Measurements from ENCODE around the gene TAF11L6.
"Not testable (repeated sequence)": the region's sequence is repeated elsewhere in the genome, so short reads cannot be mapped to it uniquely, and the experiment has no call there.

The TAF11L6 gene

GRCh38 chr5:17528369-17528768, at the start of gene TAF11L6:
Gene TAF11L6, plus strand, starts transcription at chr5:17528669.
- not testable (repeated sequence) for DNase-seq

GRCh38 chr5:17481378-17481777, 47.1 kb upstream of the TAF11L6 start:
- DNase-seq = no peak

GRCh38 chr5:17482790-17483189, 45.7 kb upstream of the TAF11L6 start:
- no peak for DNase-seq

- not testable (repeated sequence) for DNase-seq
Observed at GRCh38 chr5:17486464-17487173, 41.9 kb upstream of the TAF11L6 start.

- no peak for DNase-seq
Observed at GRCh38 chr5:17487174-17487512, 41.3 kb upstream of the TAF11L6 start.

GRCh38 chr5:17491257-17491656, 37.2 kb upstream of the TAF11L6 start:
- DNase-seq = not testable (repeated sequence)

- no peak for DNase-seq
Observed at GRCh38 chr5:17492770-17493169, 35.7 kb upstream of the TAF11L6 start.

- no peak for DNase-seq
Observed at GRCh38 chr5:17497446-17497845, 31.0 kb upstream of the TAF11L6 start.

GRCh38 chr5:17497931-17498330, 30.5 kb upstream of the TAF11L6 start, which contains the start of gene TAF11L2:
Gene TAF11L2, plus strand, starts transcription at chr5:17498231.
- not testable (repeated sequence) for DNase-seq

GRCh38 chr5:17511775-17512325, 16.6 kb upstream of the TAF11L6 start:
- no peak for DNase-seq

GRCh38 chr5:17517526-17517925, 10.9 kb upstream of the TAF11L6 start:
- not testable (repeated sequence) for DNase-seq

- not testable (repeated sequence) for DNase-seq
Observed at GRCh38 chr5:17518067-17518466, 10.4 kb upstream of the TAF11L6 start, which contains the start of gene TAF11L3. Gene TAF11L3, plus strand, starts transcription at chr5:17518367.

- not testable (repeated sequence) for DNase-seq
Observed at GRCh38 chr5:17519508-17519907, 9.0 kb upstream of the TAF11L6 start.

GRCh38 chr5:17521501-17521900, 7.0 kb upstream of the TAF11L6 start, which contains the start of gene TAF11L4:
Gene TAF11L4, plus strand, starts transcription at chr5:17521801.
- not testable (repeated sequence) for DNase-seq

GRCh38 chr5:17524935-17525334, 3.5 kb upstream of the TAF11L6 start, which contains the start of gene TAF11L5:
Gene TAF11L5, plus strand, starts transcription at chr5:17525235.
- not testable (repeated sequence) for DNase-seq

GRCh38 chr5:17526504-17526903, 2.0 kb upstream of the TAF11L6 start:
- not testable (repeated sequence) for DNase-seq

All from stimulated activated naive CD4-positive, alpha-beta T cell (primary cell).